ENCODE measurements around the gene PARM1.

GRCh38 chr4:75081561-75081960 lies 148.6 kb downstream of the PARM1 start:
- TF ChIP-seq, protein P1, sequence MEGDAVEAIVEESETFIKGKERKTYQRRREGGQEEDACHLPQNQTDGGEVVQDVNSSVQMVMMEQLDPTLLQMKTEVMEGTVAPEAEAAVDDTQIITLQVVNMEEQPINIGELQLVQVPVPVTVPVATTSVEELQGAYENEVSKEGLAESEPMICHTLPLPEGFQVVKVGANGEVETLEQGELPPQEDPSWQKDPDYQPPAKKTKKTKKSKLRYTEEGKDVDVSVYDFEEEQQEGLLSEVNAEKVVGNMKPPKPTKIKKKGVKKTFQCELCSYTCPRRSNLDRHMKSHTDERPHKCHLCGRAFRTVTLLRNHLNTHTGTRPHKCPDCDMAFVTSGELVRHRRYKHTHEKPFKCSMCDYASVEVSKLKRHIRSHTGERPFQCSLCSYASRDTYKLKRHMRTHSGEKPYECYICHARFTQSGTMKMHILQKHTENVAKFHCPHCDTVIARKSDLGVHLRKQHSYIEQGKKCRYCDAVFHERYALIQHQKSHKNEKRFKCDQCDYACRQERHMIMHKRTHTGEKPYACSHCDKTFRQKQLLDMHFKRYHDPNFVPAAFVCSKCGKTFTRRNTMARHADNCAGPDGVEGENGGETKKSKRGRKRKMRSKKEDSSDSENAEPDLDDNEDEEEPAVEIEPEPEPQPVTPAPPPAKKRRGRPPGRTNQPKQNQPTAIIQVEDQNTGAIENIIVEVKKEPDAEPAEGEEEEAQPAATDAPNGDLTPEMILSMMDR (IDR thresholded peaks at IDR 0.05): no peak
- TF ChIP-seq POLR2A (IDR thresholded peaks at IDR 0.05): no peak
- no peak for TF ChIP-seq EP300 (IDR thresholded peaks at IDR 0.05)
- no peak for TF ChIP-seq POLR2AphosphoS5 (IDR thresholded peaks at IDR 0.05)
